ENCODE measurements around the gene DUSP1. TPM values are rescaled to one million over a fixed set of nuclear protein-coding genes. Genes with fewer than 3 reads are reported as not detected.

The DUSP1 gene
- total RNA-seq, 1 donor from 2014 or later = 122 TPM

GRCh38 chr5:172751761-172752510 lies 19.1 kb downstream of the DUSP1 start:
- peak; percentile 53 for ATAC-seq (ENCODE audit: poor library complexity)
- intact Hi-C loops (cut with DNase I) = no loop called here
- peak; percentile 75 for DNase-seq

GRCh38 chr5:172749881-172750633 lies 20.9 kb downstream of the DUSP1 start:
- DNase-seq = peak; percentile 67
- intact Hi-C loops (cut with DNase I) = loop anchor here (2.0 kb wide), 1 partner anchor 15 kb away; no protein-coding TSS in a partner anchor

GRCh38 chr5:172749076-172749475 lies 21.9 kb downstream of the DUSP1 start:
- no peak for DNase-seq
- no peak for ATAC-seq (ENCODE audit: poor library complexity)
- intact Hi-C loops (cut with DNase I) = loop anchor here (2.0 kb wide), 1 partner anchor 16 kb away; no protein-coding TSS in a partner anchor

More at GRCh38 chr5:172749881-172750633, 20.9 kb downstream of the DUSP1 start:
- peak; percentile 50 for ATAC-seq (ENCODE audit: poor library complexity)

GRCh38 chr5:172748341-172748843 lies 22.6 kb downstream of the DUSP1 start:
- DNase-seq = peak; percentile 93
- intact Hi-C loops (cut with DNase I) = loop anchor here (2.0 kb wide), 1 partner anchor 16 kb away; no protein-coding TSS in a partner anchor
- peak; percentile 84 for ATAC-seq (ENCODE audit: poor library complexity)

- intact Hi-C loops (cut with DNase I) = no loop called here
- DNase-seq = no peak
- ATAC-seq (ENCODE audit: poor library complexity) = no peak
Observed at GRCh38 chr5:172747471-172747870, 23.5 kb downstream of the DUSP1 start.

GRCh38 chr5:172746725-172747124 lies 24.3 kb downstream of the DUSP1 start:
- intact Hi-C loops (cut with DNase I) = no loop called here
- DNase-seq (no peak), ATAC-seq (ENCODE audit: poor library complexity) (peak; percentile 3)

GRCh38 chr5:172745838-172746237 lies 25.2 kb downstream of the DUSP1 start:
- DNase-seq (no peak), ATAC-seq (ENCODE audit: poor library complexity) (no peak)
- intact Hi-C loops (cut with DNase I) = no loop called here

- DNase-seq (no peak), ATAC-seq (ENCODE audit: poor library complexity) (no peak)
- intact Hi-C loops (cut with DNase I) = no loop called here
Observed at GRCh38 chr5:172745406-172745805, 25.6 kb downstream of the DUSP1 start.

- ATAC-seq (ENCODE audit: poor library complexity) = no peak
- no peak for DNase-seq
- intact Hi-C loops (cut with DNase I) = no loop called here
Observed at GRCh38 chr5:172744123-172745104, 26.6 kb downstream of the DUSP1 start.

GRCh38 chr5:172743112-172743959 lies 27.7 kb downstream of the DUSP1 start:
- DNase-seq (no peak), ATAC-seq (ENCODE audit: poor library complexity) (no peak)
- intact Hi-C loops (cut with DNase I) = no loop called here

GRCh38 chr5:172741206-172741582 lies 29.8 kb downstream of the DUSP1 start:
- no peak for DNase-seq
- intact Hi-C loops (cut with DNase I) = no loop called here
- ATAC-seq (ENCODE audit: poor library complexity) = no peak

GRCh38 chr5:172740428-172741205 lies 30.4 kb downstream of the DUSP1 start:
- ATAC-seq (ENCODE audit: poor library complexity) (peak; percentile 93), DNase-seq (peak; percentile 85)
- intact Hi-C loops (cut with DNase I) = no loop called here

- ATAC-seq (ENCODE audit: poor library complexity) (no peak), DNase-seq (no peak)
- intact Hi-C loops (cut with DNase I) = no loop called here
Observed at GRCh38 chr5:172739375-172739774, 31.6 kb downstream of the DUSP1 start.

GRCh38 chr5:172736508-172737135 lies 34.4 kb downstream of the DUSP1 start:
- DNase-seq (no peak), ATAC-seq (ENCODE audit: poor library complexity) (no peak)
- intact Hi-C loops (cut with DNase I) = no loop called here

GRCh38 chr5:172735141-172735831 lies 35.7 kb downstream of the DUSP1 start:
- no peak for ATAC-seq (ENCODE audit: poor library complexity)
- intact Hi-C loops (cut with DNase I) = no loop called here
- no peak for DNase-seq

GRCh38 chr5:172733974-172734346 lies 37.0 kb downstream of the DUSP1 start:
- ATAC-seq (ENCODE audit: poor library complexity) (peak; percentile 49), DNase-seq (no peak)
- intact Hi-C loops (cut with DNase I) = no loop called here

Data from Right ventricle myocardium superior (tissue), 1 donor.